C4-2B (cell line): ENCODE results near the gene MYH10.
"Not testable (repeated sequence)": the region's sequence is repeated elsewhere in the genome, so short reads cannot be mapped to it uniquely, and the experiment has no call there.

ENCODE experiments used
- H3K27ac ChIP-seq: fragments of 450-650 bp; 2 replicates; pipeline ENCODE4 v1.5.1; 2017
- CTCF ChIP-seq: fragments of 450-650 bp; conservative IDR thresholded peaks from 2 replicates; pipeline ENCODE4 v1.5.1; 2017; ENCODE audit warnings: mild to moderate bottlenecking
- ZFX ChIP-seq: fragments of 450-650 bp; IDR thresholded peaks from 2 replicates; pipeline ENCODE4 v1.6.1; 2017

MYH10 gene

GRCh38 chr17:8555062-8555461 is 75.5 kb downstream of the MYH10 start:
- no peak overlapping the region for H3K27ac ChIP-seq
- TF ChIP-seq CTCF: no peak
- no peak for TF ChIP-seq ZFX

- TF ChIP-seq ZFX (no peak), CTCF (no peak)
- H3K27ac ChIP-seq: no peak overlapping the region
Measured at GRCh38 chr17:8552577-8553320, 77.8 kb downstream of the MYH10 start.

GRCh38 chr17:8542599-8543502 is 87.7 kb downstream of the MYH10 start:
- TF ChIP-seq CTCF (no peak), ZFX (no peak)
- no peak overlapping the region for H3K27ac ChIP-seq

GRCh38 chr17:8539976-8540375 is 90.5 kb downstream of the MYH10 start:
- not testable (repeated sequence) for H3K27ac ChIP-seq

- H3K27ac ChIP-seq: no peak overlapping the region
- TF ChIP-seq CTCF: no peak
- TF ChIP-seq ZFX: no peak
Measured at GRCh38 chr17:8537734-8538133, 92.8 kb downstream of the MYH10 start.

GRCh38 chr17:8534498-8535188 is 95.9 kb downstream of the MYH10 start:
- no peak overlapping the region for H3K27ac ChIP-seq
- TF ChIP-seq ZFX: no peak
- TF ChIP-seq CTCF: no peak

- peak overlapping the region; percentile 34; the same call in 1 of the 2 replicates for H3K27ac ChIP-seq
- TF ChIP-seq CTCF (no peak), ZFX (no peak)
Measured at GRCh38 chr17:8532021-8532420, 98.5 kb downstream of the MYH10 start.
